Right cardiac atrium (tissue), 5 donors: Measurements from ENCODE around the gene AGER. TPM values are rescaled to one million over a fixed set of nuclear protein-coding genes. Genes with fewer than 3 reads are reported as not detected.
A peak's percentile ranks its signal among the peaks of the same experiment; 100 is the strongest.
"Not testable (repeated sequence)": the region's sequence is repeated elsewhere in the genome, so short reads cannot be mapped to it uniquely, and the experiment has no call there.

ENCODE experiments used
- ATAC-seq, 2 donors: fragments of 200-7000 bp; cut with Tn5 transposase; one replicate each; pipeline versions ENCODE4 v1.8.0 to v1.9.1; 2020; ENCODE audit warnings: moderate library complexity in 2 of 2, mild to moderate bottlenecking in 1 of 2
- DNase-seq, 3 donors: peaks; one replicate each; pipeline ENCODE4 v3.0.0-alpha.2; 2020
- H3K27ac ChIP-seq: one replicate; pipeline ENCODE4 v1.5.1; 2013; ENCODE audit warnings: mild to moderate bottlenecking, low read length, control low read depth, moderate library complexity
- H3K27me3 ChIP-seq: one replicate; pipeline ENCODE4 v1.6.1; 2013; ENCODE audit not compliant: control insufficient read depth, insufficient read depth
- H3K4me1 ChIP-seq: one replicate; pipeline ENCODE4 v1.6.1; 2013; ENCODE audit warnings: low read length; ENCODE audit not compliant: control insufficient read depth, insufficient read depth
- H3K4me3 ChIP-seq: one replicate; pipeline ENCODE4 v1.5.1; 2013; ENCODE audit warnings: low read length, control low read depth
- H3K9me3 ChIP-seq: one replicate; pipeline ENCODE4 v1.6.1; 2013; ENCODE audit warnings: low read length; ENCODE audit not compliant: control insufficient read depth
- WGBS: extraction: QIAGEN DNeasy Blood & Tissue Kit; methylation state at CpG from one replicate; pipeline ENCODE4 v1.1.7; 2013; 5-methylcytosine and 5-hydroxymethylcytosine counted together
- intact Hi-C, 4 donors: fragments of 100-400 bp; cut with DNase I; formaldehyde crosslinking; loops; one replicate each; pipeline versions ENCODE4 v1.11.0 to v1.14.0; 2022 to 2023
- polyA plus RNA-seq: library from polyadenylated mRNA; stranded (reverse); fragments of 200-250 nt; gene quantifications from one replicate; pipeline ENCODE4 v1.2.3, GENCODE V29; 2013
- total RNA-seq, 4 donors: library from RNA; stranded (reverse); fragmentation: NEBNext Ultra II Directional; extraction: Animal tissue kit (Norgen Biotek cat#: 25700); gene quantifications; one replicate each; pipeline ENCODE4 v1.2.1, GENCODE V29; 2021
- donor health status: healthy with polysubstance abuse.
- donor health status: DM: no; HTN: yes; CAD: no.
- donor health status: DM: no; HTN: no; CAD: no.
- donor health status: DM: no; HTN: yes; CAD: no; lungs with severe emphysema.
- donor health status: DM: yes; HTN: yes; CAD: no.

The AGER gene
- total and polyA plus RNA-seq, 5 donors: 1.6 to 3.6 (median 3.5) TPM

- intact Hi-C loops: no loop called here
- DNase-seq: peak in 1 of 3 donors; percentile 65
- no peaks in the 10 kb centered on the region for H3K9me3 ChIP-seq
- peaks cover 5% of the 10 kb centered on the region for H3K4me1 ChIP-seq
- peak within 1 kb of the TSS; percentile 60 for H3K4me3 ChIP-seq
- no peak within 1 kb of the TSS for H3K27ac ChIP-seq
- WGBS: 18% methylated on average over 19 of the region's 24 CpGs
- H3K27me3 ChIP-seq: no peaks in the 10 kb centered on the region
- ATAC-seq: no peak
Measured at GRCh38 chr6:32151863-32152768, 31.9 kb downstream of the AGER start, which contains the start of gene PRRT1. Gene PRRT1 (minus strand): TSS chr6:32151939. CDS start chr6:32151827, 112 bp downstream.

DNA sequence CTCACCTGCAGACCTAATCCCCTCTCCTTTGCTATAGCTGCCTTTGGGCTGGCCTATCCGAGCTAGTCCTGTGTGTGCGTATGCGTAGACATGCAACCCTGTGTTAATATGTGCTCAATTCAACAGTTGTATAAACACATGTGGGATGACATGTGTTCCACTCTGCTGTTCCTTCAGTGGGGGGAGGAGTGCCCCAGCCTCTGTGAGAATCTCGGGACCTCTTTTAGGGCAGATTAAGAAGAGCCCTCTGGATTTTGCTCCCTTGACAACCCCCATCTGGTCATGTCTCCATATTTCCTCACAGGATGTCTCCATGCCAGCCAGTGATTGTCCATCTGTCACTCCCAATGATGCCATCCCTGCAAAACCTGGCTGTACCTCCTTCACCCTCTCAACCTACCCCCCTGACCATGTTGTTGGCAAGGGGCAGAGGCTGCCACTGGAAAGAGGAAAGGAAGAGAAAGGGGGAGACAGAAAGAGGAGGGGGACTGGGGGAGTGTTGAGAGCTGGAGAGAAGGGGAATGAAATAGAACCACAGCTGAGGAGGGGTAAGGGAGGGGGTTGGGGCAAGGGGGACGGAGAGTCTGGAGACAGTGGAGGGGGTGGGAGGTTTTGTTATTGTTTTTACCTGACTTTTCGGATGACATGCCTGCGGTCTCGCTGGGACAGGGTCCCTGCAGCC lies 32.7 kb downstream of the AGER start:
- Histone ChIP-seq H3K27ac (no peak overlapping the region), H3K4me1 (peaks cover 5% of the 10 kb centered on the region), H3K4me3 (peak overlapping the region; percentile 49), H3K9me3 (no peaks in the 10 kb centered on the region), H3K27me3 (no peaks in the 10 kb centered on the region)
- intact Hi-C loops: no loop called here
- no peak for ATAC-seq
- peak in 1 of 3 donors; percentile 27 for DNase-seq
- WGBS: 39% methylated on average over 8 of the region's 8 CpGs

DNA sequence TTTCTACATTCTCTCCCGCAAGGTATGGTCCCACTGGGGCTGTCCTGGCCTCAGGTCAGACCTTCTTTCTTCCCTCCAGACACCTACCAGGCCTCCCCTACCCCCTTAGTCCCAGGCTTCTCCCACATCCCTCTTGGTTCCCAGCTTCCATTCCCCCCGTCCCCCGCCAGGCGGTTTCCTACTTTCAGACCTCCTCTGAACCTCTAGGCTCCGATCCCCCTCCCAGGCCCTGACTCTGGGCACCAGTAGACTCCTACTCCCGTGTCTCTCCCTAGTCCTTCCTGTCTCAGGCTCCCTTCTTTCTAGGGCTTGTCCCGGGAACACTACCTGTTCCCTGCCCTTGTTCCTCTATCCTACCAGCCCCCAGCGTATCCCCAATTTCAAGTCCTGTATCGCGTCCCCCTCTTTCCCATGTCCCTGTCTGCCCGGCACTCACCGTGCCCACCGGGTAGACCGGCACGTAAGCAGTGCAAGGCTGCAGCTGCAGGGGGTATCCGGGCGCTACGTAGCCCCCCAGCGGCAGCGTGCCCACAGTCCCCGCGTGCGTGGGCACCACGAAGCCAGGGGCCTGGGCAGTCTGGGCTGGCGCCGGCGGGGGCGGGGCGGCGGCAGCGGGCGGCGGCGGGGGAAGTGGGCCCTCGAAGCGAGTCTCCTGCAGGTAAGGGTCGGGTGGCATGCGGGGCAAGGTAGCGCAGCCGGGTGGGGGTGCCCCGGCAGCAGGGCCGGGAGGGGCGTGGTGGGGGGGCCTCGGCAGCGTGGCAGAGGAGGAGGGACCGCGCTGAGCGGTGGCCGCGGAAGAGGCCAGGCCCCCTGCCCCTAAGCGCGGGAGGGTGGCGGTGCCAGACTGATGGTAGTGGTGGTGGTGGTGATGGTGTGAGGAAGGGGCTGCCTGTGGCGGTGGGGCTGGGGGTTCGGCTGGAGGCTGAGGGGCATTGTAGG lies 33.9 kb downstream of the AGER start:
- H3K27ac ChIP-seq: no peak overlapping the region
- H3K27me3 ChIP-seq: no peaks in the 10 kb centered on the region
- 49% methylated on average over 55 of the region's 55 CpGs for WGBS
- ATAC-seq: no peak
- peaks cover 4% of the 10 kb centered on the region for H3K4me1 ChIP-seq
- H3K4me3 ChIP-seq: no peak overlapping the region
- H3K9me3 ChIP-seq: no peaks in the 10 kb centered on the region
- DNase-seq: peak in 1 of 3 donors; percentile 59
- intact Hi-C loops: no loop called here

GRCh38 chr6:32149092-32149755 lies 34.8 kb downstream of the AGER start:
- no peak overlapping the region for H3K27ac ChIP-seq
- DNase-seq: peak in 1 of 3 donors; percentile 58
- peak overlapping the region; percentile 34 for H3K4me3 ChIP-seq

GRCh38 chr6:32148289-32149091 lies 35.6 kb downstream of the AGER start:
- intact Hi-C loops: no loop called here
- peak; percentile 62 to 82 for ATAC-seq

More at GRCh38 chr6:32149092-32149755, 34.8 kb downstream of the AGER start:
- no peak for ATAC-seq
- H3K27me3 ChIP-seq: no peaks in the 10 kb centered on the region
- 47% methylated on average over 47 of the region's 47 CpGs for WGBS
- intact Hi-C loops: no loop called here
- H3K9me3 ChIP-seq: no peaks in the 10 kb centered on the region
- no peaks in the 10 kb centered on the region for H3K4me1 ChIP-seq

GRCh38 chr6:32147401-32148132 lies 36.5 kb downstream of the AGER start:
- DNase-seq (no peak), ATAC-seq (no peak)
- no peaks in the 10 kb centered on the region for H3K27me3 ChIP-seq
- no peaks in the 10 kb centered on the region for H3K9me3 ChIP-seq
- no peak overlapping the region for H3K4me3 ChIP-seq
- 91% methylated on average over 4 of the region's 4 CpGs for WGBS
- intact Hi-C loops: no loop called here
- no peak overlapping the region for H3K27ac ChIP-seq
- H3K4me1 ChIP-seq: no peaks in the 10 kb centered on the region

More at GRCh38 chr6:32148289-32149091, 35.6 kb downstream of the AGER start:
- no peak overlapping the region for H3K27ac ChIP-seq
- no peaks in the 10 kb centered on the region for H3K27me3 ChIP-seq
- WGBS: 32% methylated on average over 39 of the region's 39 CpGs
- peak overlapping the region; percentile 57 for H3K4me3 ChIP-seq
- H3K4me1 ChIP-seq: no peaks in the 10 kb centered on the region
- peak; percentile 75 to 89 (median 87) for DNase-seq
- H3K9me3 ChIP-seq: no peaks in the 10 kb centered on the region

GRCh38 chr6:32146687-32147086 lies 37.4 kb downstream of the AGER start:
- no peaks in the 10 kb centered on the region for H3K4me1 ChIP-seq
- no peak overlapping the region for H3K4me3 ChIP-seq
- no peaks in the 10 kb centered on the region for H3K27me3 ChIP-seq
- 30% methylated on average over 4 of the region's 4 CpGs for WGBS
- intact Hi-C loops: no loop called here
- ATAC-seq (no peak), DNase-seq (no peak)
- no peaks in the 10 kb centered on the region for H3K9me3 ChIP-seq
- H3K27ac ChIP-seq: no peak overlapping the region

DNA sequence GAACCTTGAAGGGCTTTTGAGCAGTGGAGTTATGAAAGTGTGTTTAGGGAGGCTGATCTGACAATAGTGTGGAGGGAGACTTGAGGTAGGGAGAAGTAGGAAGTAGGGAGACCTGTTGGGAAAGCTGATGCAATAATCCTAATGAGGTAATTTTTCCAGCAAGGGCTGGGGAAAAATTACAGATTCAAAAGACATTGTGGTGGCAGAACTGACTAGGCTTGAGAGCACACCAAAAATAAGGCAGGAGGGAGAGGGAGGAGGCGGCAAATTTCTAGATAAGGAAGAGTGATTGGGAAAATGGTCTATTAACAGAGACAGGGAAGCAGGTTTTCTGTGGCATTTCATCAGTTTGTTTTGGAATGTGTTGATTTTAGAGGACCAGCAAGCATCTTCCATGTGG lies 37.8 kb downstream of the AGER start:
- no peaks in the 10 kb centered on the region for H3K27me3 ChIP-seq
- intact Hi-C loops: no loop called here
- no peak for DNase-seq
- no peaks in the 10 kb centered on the region for H3K9me3 ChIP-seq
- 39% methylated on average over 1 of the region's 1 CpG for WGBS
- no peak overlapping the region for H3K27ac ChIP-seq
- H3K4me3 ChIP-seq: no peak overlapping the region
- H3K4me1 ChIP-seq: no peaks in the 10 kb centered on the region
- no peak for ATAC-seq

- H3K4me3 ChIP-seq, H3K4me1 ChIP-seq, intact Hi-C loops, ATAC-seq, H3K27me3 ChIP-seq, DNase-seq, H3K27ac ChIP-seq, H3K9me3 ChIP-seq: not testable (repeated sequence)
- 81% methylated on average over 7 of the region's 7 CpGs for WGBS
Measured at GRCh38 chr6:32144238-32144637, 39.8 kb downstream of the AGER start.
